SK-N-SH (cell line): ENCODE measurements around the gene DENND6B. TPM values are rescaled to one million over a fixed set of nuclear protein-coding genes. Genes with fewer than 3 reads are reported as not detected.

Experiments used
- CTCF ChIA-PET: fragments of 300-600, 350-600 bp; formaldehyde crosslinking; extraction: SDS; loops from one replicate; lab custom pipeline; 2021; lab: Yijun Ruan, JAX
- POLR2A ChIA-PET: fragments of 350-600 bp; sonication (Branson Sonifier 250); formaldehyde crosslinking; extraction: SDS; loops from one replicate; lab custom pipeline; 2020; ENCODE audit warnings: antibody characterized with exemption, inconsistent platforms; lab: Yijun Ruan, JAX
- DNase-seq: peaks from one replicate; pipeline ENCODE4 v3.0.0; 2012
- H2AFZ ChIP-seq: fragments of 200-600 bp; sonication (generic); 2 replicates; pipeline ENCODE4 v1.8.1; 2016; ENCODE audit warnings: antibody characterized with exemption, mild to moderate bottlenecking, low read depth
- H3F3A ChIP-seq: fragments of 200-600 bp; sonication (generic); replicated peaks from 2 replicates; pipeline ENCODE3; 2016; ENCODE audit warnings: antibody characterized with exemption, mild to moderate bottlenecking; ENCODE audit not compliant: insufficient read depth
- H3K27ac ChIP-seq, 2 experiments: fragments of 200-500 bp in 1 of 2; fragments of 200-600 bp in 1 of 2; sonication (Bioruptor generic) in 1 of 2; sonication (generic), shearing (Covaris generic) in 1 of 2; 2 replicates each; pipeline versions ENCODE4 v1.5.1 to v1.6.1; 2014 to 2016; ENCODE audit warnings: low read depth in 2 of 2, inconsistent platforms in 1 of 2, low read length in 1 of 2, mild to moderate bottlenecking in 1 of 2, mixed read lengths in 1 of 2
- H3K27me3 ChIP-seq: fragments of 200-600 bp; sonication (generic), shearing (Covaris generic); 2 replicates; pipeline ENCODE4 v1.6.1; 2016; ENCODE audit warnings: mixed run types; ENCODE audit not compliant: insufficient read depth
- H3K36me3 ChIP-seq, 2 experiments: fragments of 200-500 bp in 1 of 2; fragments of 200-600 bp in 1 of 2; sonication (Bioruptor generic) in 1 of 2; sonication (generic) in 1 of 2; replicated peaks in 1 of 2; 2 replicates each; pipeline versions ENCODE3 to v1.5.1; 2014 to 2016; ENCODE audit warnings: low read length in 1 of 2, mild to moderate bottlenecking in 1 of 2; ENCODE audit not compliant: insufficient read depth in 2 of 2, control insufficient read depth in 1 of 2
- H3K4me1 ChIP-seq, 2 experiments: fragments of 200-500 bp in 1 of 2; fragments of 200-600 bp in 1 of 2; sonication (Bioruptor generic) in 1 of 2; sonication (generic), shearing (Covaris generic) in 1 of 2; 2 replicates each; pipeline versions ENCODE4 v1.5.1 to v1.6.1; 2014 to 2016; ENCODE audit warnings: low read depth in 1 of 2, low read length in 1 of 2, mixed run types in 1 of 2; ENCODE audit not compliant: insufficient read depth in 2 of 2, control insufficient read depth in 1 of 2
- H3K4me2 ChIP-seq: fragments of 200-600 bp; sonication (generic), shearing (Covaris generic); 2 replicates; pipeline ENCODE4 v1.6.1; 2017; ENCODE audit warnings: mixed run types
- H3K4me3 ChIP-seq, 2 experiments: fragments of 200-500 bp in 1 of 2; fragments of 200-600 bp in 1 of 2; sonication (Bioruptor generic) in 1 of 2; sonication (generic), shearing (Covaris generic) in 1 of 2; 2 replicates each; pipeline versions ENCODE4 v1.5.1 to v1.8.1; 2014 to 2016; ENCODE audit warnings: low read depth in 2 of 2, inconsistent platforms in 1 of 2, low read length in 1 of 2, mild to moderate bottlenecking in 1 of 2, mixed read lengths in 1 of 2, moderate library complexity in 1 of 2
- H3K79me2 ChIP-seq: fragments of 200-600 bp; sonication (generic); 2 replicates; pipeline ENCODE4 v1.8.1; 2017; ENCODE audit warnings: mild to moderate bottlenecking; ENCODE audit not compliant: insufficient read depth
- H3K9ac ChIP-seq: fragments of 200-600 bp; sonication (generic); 2 replicates; pipeline ENCODE4 v1.6.1; 2017; ENCODE audit warnings: mixed run types
- H3K9me2 ChIP-seq: fragments of 200-600 bp; sonication (generic); 2 replicates; pipeline ENCODE4 v1.6.1; 2017; ENCODE audit warnings: mixed run types
- H3K9me3 ChIP-seq: fragments of 200-600 bp; sonication (generic); 2 replicates; pipeline ENCODE4 v1.6.1; 2017; ENCODE audit warnings: mixed run types, mild to moderate bottlenecking, moderate library complexity
- H4K20me1 ChIP-seq: fragments of 200-600 bp; sonication (generic); 2 replicates; pipeline ENCODE4 v1.6.1; 2017; ENCODE audit warnings: mild to moderate bottlenecking, mixed run types; ENCODE audit not compliant: insufficient read depth
- CHD2 ChIP-seq: fragments of 150-350 bp; IDR thresholded peaks from 2 replicates; pipeline ENCODE4 v1.6.1; 2018; ENCODE audit warnings: low read length; ENCODE audit not compliant: partially characterized antibody
- CTCF ChIP-seq: fragments of 200-600 bp; sonication (generic); IDR thresholded peaks from 2 replicates; pipeline ENCODE4 v1.6.1; 2017; ENCODE audit warnings: antibody characterized with exemption, mild to moderate bottlenecking, moderate library complexity
- ELF1 ChIP-seq: IDR thresholded peaks from 2 replicates; pipeline ENCODE4 v1.4.0; 2012
- EP300 ChIP-seq, 2 experiments: IDR thresholded peaks; 2 replicates each; pipeline versions ENCODE4 v1.4.0 to v1.6.1; 2012; ENCODE audit warnings: borderline replicate concordance in 1 of 2, low read depth in 1 of 2, low read length in 1 of 2
- FOSL2 ChIP-seq: IDR thresholded peaks from 2 replicates; pipeline ENCODE4 v1.4.0; 2012; ENCODE audit warnings: low read depth, mild to moderate bottlenecking, moderate library complexity, borderline replicate concordance
- GABPA ChIP-seq: IDR thresholded peaks from 2 replicates; pipeline ENCODE4 v1.4.0; 2012; ENCODE audit warnings: low read depth, mild to moderate bottlenecking
- GATA2 ChIP-seq: sonication (generic); formaldehyde crosslinking; IDR thresholded peaks from 2 replicates; pipeline ENCODE4 v1.5.0; 2020; ENCODE audit warnings: mild to moderate bottlenecking, missing genetic modification reagents
- IRF3 ChIP-seq: fragments of 150-350 bp; IDR thresholded peaks from 2 replicates; pipeline ENCODE4 v1.6.1; 2016; ENCODE audit warnings: mild to moderate bottlenecking, low read depth, low read length
- JUND ChIP-seq: IDR thresholded peaks from 2 replicates; pipeline ENCODE4 v1.4.0; 2012
- MEF2A ChIP-seq: IDR thresholded peaks from 2 replicates; pipeline ENCODE4 v1.4.0; 2012; ENCODE audit warnings: low read depth, borderline replicate concordance
- MXI1 ChIP-seq: IDR thresholded peaks from 2 replicates; pipeline ENCODE4 v1.6.1; 2012; ENCODE audit warnings: mild to moderate bottlenecking, low read depth, low read length, improper control_type of control experiment
- NFIC ChIP-seq: IDR thresholded peaks from 2 replicates; pipeline ENCODE4 v1.4.0; 2012; ENCODE audit warnings: borderline replicate concordance
- NRF1 ChIP-seq: IDR thresholded peaks from 2 replicates; pipeline ENCODE4 v1.6.1; 2012; ENCODE audit warnings: low read depth, mild to moderate bottlenecking, low read length
- PBX3 ChIP-seq: IDR thresholded peaks from 2 replicates; pipeline ENCODE4; 2012
- RCOR1 ChIP-seq: fragments of 150-350 bp; IDR thresholded peaks from 2 replicates; pipeline ENCODE4 v1.6.1; 2017; ENCODE audit warnings: antibody characterized with exemption, low read length
- SIN3A ChIP-seq: IDR thresholded peaks from 2 replicates; pipeline ENCODE4 v1.6.1; 2012; ENCODE audit warnings: low read depth, mild to moderate bottlenecking, low read length, moderate library complexity, borderline replicate concordance
- SMC3 ChIP-seq: IDR thresholded peaks from 2 replicates; pipeline ENCODE4 v1.6.1; 2012; ENCODE audit warnings: low read depth, low read length, improper control_type of control experiment
- TAF1 ChIP-seq: IDR thresholded peaks from 2 replicates; pipeline ENCODE4 v1.6.1; 2012; ENCODE audit warnings: low read depth, mild to moderate bottlenecking, low read length, moderate library complexity, borderline replicate concordance
- TEAD4 ChIP-seq: IDR thresholded peaks from 2 replicates; pipeline ENCODE4 v1.4.0; 2012; ENCODE audit warnings: mild to moderate bottlenecking, borderline replicate concordance; ENCODE audit not compliant: insufficient read depth
- USF2 ChIP-seq: fragments of 150-350 bp; IDR thresholded peaks from 2 replicates; pipeline ENCODE4 v1.6.1; 2017; ENCODE audit warnings: antibody characterized with exemption, low read length, low read depth, borderline replicate concordance
- YY1 ChIP-seq: IDR thresholded peaks from 2 replicates; pipeline ENCODE4 v1.4.0; 2012; ENCODE audit warnings: low read depth, mild to moderate bottlenecking
- WGBS: methylation state at CpG from one replicate; pipeline ENCODE4 v1.1.6; 2017; ENCODE audit warnings: low lambda C conversion rate; 5-methylcytosine and 5-hydroxymethylcytosine counted together
- polyA plus RNA-seq, 3 experiments: library from polyadenylated mRNA; depleted of rRNA; stranded (reverse); fragments of >200 nt; gene quantifications; 2 replicates each; pipeline ENCODE4 v1.2.3, GENCODE V29; 2012

DENND6B gene
- polyA plus RNA-seq, 1 of the 3 experiments (the other 2 are of a cell fraction) = 5.6 TPM

GRCh38 chr22:50313021-50313420 lies 13.8 kb downstream of the DENND6B start:
- POLR2A ChIA-PET = no interaction called here
- no peak overlapping the region for H2AFZ ChIP-seq
- H3K9ac ChIP-seq = no peak overlapping the region
- peaks cover 4 to 8% of the 10 kb centered on the region in 2 experiments; a peak in 2 of 4 replicates for H3K4me1 ChIP-seq
- no peak overlapping the region for H3K4me2 ChIP-seq
- WGBS = 75% methylated on average over 7 of the region's 7 CpGs
- H3F3A ChIP-seq = peaks cover 6% of the 10 kb centered on the region
- H3K27me3 ChIP-seq = no peaks in the 10 kb centered on the region
- TF ChIP-seq CHD2 (no peak), TEAD4 (no peak), MXI1 (no peak), SIN3A (no peak), NRF1 (no peak), USF2 (no peak), TAF1 (no peak), JUND (no peak), GABPA (no peak), FOSL2 (no peak), ELF1 (no peak), SMC3 (no peak), EP300 (IDR thresholded peaks at IDR 0.05; ENCODE audit: borderline replicate concordance in 1 of 2, low read depth in 1 of 2, low read length in 1 of 2) (no peak), RCOR1 (no peak), NFIC (no peak), MEF2A (no peak), PBX3 (no peak)
- DNase-seq = no peak
- no peaks in the 10 kb centered on the region for H3K9me2 ChIP-seq
- no peaks in the 10 kb centered on the region for H3K79me2 ChIP-seq
- H3K36me3 ChIP-seq = no peaks in the 10 kb centered on the region
- no peaks in the 10 kb centered on the region for H4K20me1 ChIP-seq
- H3K9me3 ChIP-seq = no peaks in the 10 kb centered on the region
- CTCF ChIA-PET = interaction anchor here (1.4 to 2.7 kb wide), 2 partner anchors 10 to 29 kb away, joined by 4 to 11 read pairs; no protein-coding TSS in a partner anchor
- no peak overlapping the region for H3K27ac ChIP-seq
- H3K4me3 ChIP-seq = no peak overlapping the region

- no peak overlapping the region for H2AFZ ChIP-seq
- H3K27me3 ChIP-seq = no peaks in the 10 kb centered on the region
- ChIA-PET CTCF (interaction anchor here (1.4 kb wide), 1 partner anchor 10 kb away, joined by 4 read pairs; no protein-coding TSS in a partner anchor), POLR2A (no interaction called here)
- 85% methylated on average over 7 of the region's 12 CpGs for WGBS
- H3K9ac ChIP-seq = no peak overlapping the region
- peaks cover 4 to 11% of the 10 kb centered on the region in 2 experiments; a peak in 2 of 4 replicates for H3K4me1 ChIP-seq
- no peaks in the 10 kb centered on the region for H3K36me3 ChIP-seq
- no peak overlapping the region for H3K4me3 ChIP-seq
- no peak overlapping the region for H3K27ac ChIP-seq
- peaks cover 7% of the 10 kb centered on the region for H3F3A ChIP-seq
- H3K79me2 ChIP-seq = no peaks in the 10 kb centered on the region
- H3K9me3 ChIP-seq = no peaks in the 10 kb centered on the region
- no peaks in the 10 kb centered on the region for H4K20me1 ChIP-seq
- no peak overlapping the region for H3K4me2 ChIP-seq
- H3K9me2 ChIP-seq = no peaks in the 10 kb centered on the region
- DNase-seq = no peak
- TF ChIP-seq SMC3 = no peak
- TF ChIP-seq YY1 = no peak
- TF ChIP-seq JUND = no peak
- TF ChIP-seq USF2 = no peak
- no peak for TF ChIP-seq CTCF
- no peak for TF ChIP-seq MXI1
- TF ChIP-seq GATA2 (CRISPR knock-in tag) = no peak
- TF ChIP-seq PBX3 = no peak
- no peak for TF ChIP-seq SIN3A
- no peak for TF ChIP-seq RCOR1
- no peak for TF ChIP-seq EP300 (IDR thresholded peaks at IDR 0.05; ENCODE audit: borderline replicate concordance in 1 of 2, low read depth in 1 of 2, low read length in 1 of 2)
- TF ChIP-seq IRF3 = no peak
Measured at GRCh38 chr22:50312371-50312770, 14.4 kb downstream of the DENND6B start.
